ENCODE measurements around the gene PHEX.
"Not testable (repeated sequence)": the region's sequence is repeated elsewhere in the genome, so short reads cannot be mapped to it uniquely, and the experiment has no call there.

Gene PHEX

DNA sequence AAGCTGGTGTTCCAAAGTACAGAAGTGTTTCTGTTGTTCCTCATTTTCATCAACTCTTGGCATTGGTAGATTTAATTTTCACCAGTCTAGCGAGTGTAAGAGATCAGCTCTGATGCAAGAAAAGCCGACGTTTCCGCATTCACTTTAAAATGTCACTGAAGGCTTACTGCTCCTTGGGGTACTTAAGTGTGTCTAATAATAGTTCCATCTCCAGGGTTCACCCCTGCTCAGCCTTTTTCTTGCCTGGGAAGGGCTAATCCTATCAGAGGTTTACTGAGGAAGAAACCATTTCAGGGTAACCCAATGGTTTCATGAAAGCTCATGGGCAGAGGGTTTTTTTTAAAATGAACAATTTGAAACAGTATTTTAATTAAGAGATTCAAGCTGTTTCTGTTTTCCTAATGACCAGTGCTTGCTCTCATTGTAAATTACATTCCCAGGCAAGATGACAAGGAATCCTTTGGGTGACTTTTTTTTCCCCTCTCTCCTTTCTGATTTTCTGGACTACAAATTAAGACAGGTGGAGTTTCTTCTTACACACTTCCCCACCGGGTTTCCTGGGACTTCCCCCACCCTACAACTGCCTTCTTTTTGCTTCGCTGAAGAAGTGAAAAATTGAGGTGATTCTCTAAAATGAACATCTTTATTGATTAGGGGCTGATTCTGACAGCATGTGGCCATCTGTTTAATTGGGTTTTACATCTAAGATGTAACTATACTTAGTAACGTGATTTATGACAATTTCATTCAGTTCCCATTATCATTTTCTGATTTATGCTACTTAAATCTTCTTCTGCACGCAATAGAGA lies 161.9 kb downstream of the PHEX start:
- Histone ChIP-seq H3K4me3 (no peak overlapping the region), H3K27ac (no peak overlapping the region)

DNA sequence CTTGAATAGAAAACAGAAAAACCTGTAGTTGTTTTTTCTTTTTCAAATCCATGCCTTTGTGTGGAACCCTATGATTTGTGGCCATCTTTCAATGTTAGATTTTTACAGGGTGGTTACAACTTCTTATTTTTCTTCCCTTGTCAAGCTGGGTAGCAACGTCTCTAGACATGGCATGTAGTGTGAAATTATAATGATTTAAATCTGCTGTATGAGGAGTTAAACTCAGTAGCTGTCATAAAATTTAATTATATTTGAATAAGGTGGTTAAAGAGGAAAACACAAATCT lies 162.5 kb downstream of the PHEX start:
- H3K4me3 ChIP-seq = no peak overlapping the region
- no peak overlapping the region for H3K27ac ChIP-seq

- H3K27ac ChIP-seq = no peak overlapping the region
- H3K4me3 ChIP-seq = no peak overlapping the region
These were observed 164.0 kb downstream of the PHEX start for GRCh38 chrX:22196149-22196548.

DNA sequence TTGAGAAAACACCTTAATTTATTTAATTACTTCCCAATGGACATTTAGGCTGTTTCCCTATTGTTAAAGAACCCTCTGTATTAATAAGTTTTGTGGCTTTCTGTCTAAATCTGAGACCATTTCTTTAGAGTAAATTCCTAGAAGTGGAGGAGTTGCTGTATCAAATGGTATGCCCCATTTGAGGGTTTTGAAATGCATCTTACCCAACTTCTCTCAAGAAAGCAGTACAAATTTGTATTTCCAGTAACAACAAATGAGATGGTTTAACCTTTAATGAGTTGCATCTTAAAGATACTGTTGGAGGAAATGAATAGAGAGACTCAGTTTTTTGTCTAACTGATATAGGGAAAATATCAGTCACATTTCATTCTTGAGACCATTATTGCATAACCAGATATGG lies 170.1 kb downstream of the PHEX start:
- H3K4me3 ChIP-seq = no peak overlapping the region

GRCh38 chrX:22203186-22203585 lies 171.1 kb downstream of the PHEX start:
- H3K4me3 ChIP-seq = no peak overlapping the region
- no peak overlapping the region for H3K27ac ChIP-seq

More for the DNA sequence above, 170.1 kb downstream of the PHEX start:
- H3K27ac ChIP-seq = no peak overlapping the region

DNA sequence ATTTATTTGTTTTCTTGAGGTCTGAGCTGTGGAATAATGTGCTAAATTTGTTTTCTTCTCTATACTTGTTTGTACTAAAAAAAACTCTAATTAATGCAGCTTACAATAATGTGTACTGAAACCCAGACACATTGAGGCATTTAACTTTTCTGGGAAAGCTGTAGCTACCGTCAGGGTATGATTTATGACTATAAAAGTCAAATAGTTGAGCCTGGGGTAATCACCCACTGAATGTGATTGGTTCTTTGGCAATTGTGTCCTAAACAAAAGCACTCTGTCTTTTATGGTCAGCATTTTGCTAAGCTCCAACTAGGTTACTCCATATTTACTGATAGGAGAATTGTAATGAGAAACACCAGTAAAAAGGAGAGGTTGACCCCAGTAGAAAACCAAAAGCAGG lies 174.7 kb downstream of the PHEX start:
- H3K27ac ChIP-seq = no peak overlapping the region
- no peak overlapping the region for H3K4me3 ChIP-seq

DNA sequence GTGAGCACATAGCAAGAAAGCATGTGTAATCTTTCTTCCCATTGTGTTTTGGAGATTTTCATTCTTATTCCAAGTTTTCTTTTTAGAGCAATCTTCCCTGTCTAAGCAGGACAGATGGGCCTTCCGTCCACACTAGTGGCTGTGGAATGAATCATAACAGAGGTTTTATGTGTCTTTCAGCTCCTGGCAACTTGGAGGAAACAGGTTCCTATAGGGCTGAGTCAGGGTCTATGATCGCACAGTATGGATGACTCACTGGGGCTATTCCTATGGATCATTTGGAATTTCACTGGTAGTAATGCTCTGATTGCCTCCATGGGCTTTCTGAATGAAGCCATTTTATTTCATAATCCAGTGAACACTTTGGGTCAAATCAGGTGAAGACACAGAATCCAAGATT lies 188.8 kb downstream of the PHEX start:
- Histone ChIP-seq H3K4me3 (no peak overlapping the region), H3K27ac (no peak overlapping the region)

- no peak overlapping the region for H3K27ac ChIP-seq
These were observed 202.3 kb downstream of the PHEX start for GRCh38 chrX:22234380-22234779.

GRCh38 chrX:22237479-22237878 lies 205.4 kb downstream of the PHEX start:
- H3K4me3 ChIP-seq = no peak overlapping the region
- H3K27ac ChIP-seq = no peak overlapping the region

More at GRCh38 chrX:22234380-22234779, 202.3 kb downstream of the PHEX start:
- no peak overlapping the region for H3K4me3 ChIP-seq

- no peak overlapping the region for H3K4me3 ChIP-seq
- no peak overlapping the region for H3K27ac ChIP-seq
These were observed 214.5 kb downstream of the PHEX start for GRCh38 chrX:22246620-22247019.

DNA sequence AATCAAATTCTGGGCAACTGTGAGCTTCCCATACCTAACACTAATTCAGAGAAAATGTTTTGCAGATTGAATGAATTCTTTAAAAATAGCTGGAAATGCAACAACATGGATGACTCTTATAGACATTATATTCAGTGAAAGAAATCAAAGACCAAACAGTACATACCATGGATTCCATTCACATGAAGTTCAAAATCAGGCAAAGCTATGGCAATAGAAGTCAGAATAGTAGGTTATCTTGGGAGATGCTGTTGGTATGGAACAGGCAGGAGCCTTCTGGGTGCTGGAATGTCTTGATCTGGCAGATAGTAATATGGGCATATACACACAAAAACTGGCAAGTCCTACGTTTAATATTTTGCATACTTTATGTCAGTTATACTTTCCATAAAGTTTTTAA lies 215.0 kb downstream of the PHEX start:
- H3K27ac ChIP-seq = no peak overlapping the region

DNA sequence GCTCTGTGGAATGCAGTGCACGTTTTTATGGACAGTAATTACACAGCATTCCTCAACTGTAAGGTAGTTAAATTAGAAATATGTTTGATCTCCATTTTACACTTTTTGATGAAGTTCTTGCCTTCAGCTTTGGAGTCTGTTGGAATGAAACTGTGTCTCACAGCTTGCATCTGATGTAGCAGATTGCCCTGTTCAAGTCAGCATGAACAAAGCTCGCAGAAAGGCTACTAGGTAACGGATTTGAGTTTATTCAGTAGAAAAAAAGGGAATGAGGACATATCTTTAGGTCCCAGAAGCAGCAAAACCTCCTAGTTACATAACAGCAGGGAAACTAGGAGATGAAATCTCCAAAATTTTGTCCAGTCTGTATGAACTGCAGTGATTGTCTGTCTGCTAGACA lies 216.3 kb downstream of the PHEX start:
- no peak overlapping the region for H3K27ac ChIP-seq
- no peak overlapping the region for H3K4me3 ChIP-seq

More for the DNA sequence above, 215.0 kb downstream of the PHEX start:
- no peak overlapping the region for H3K4me3 ChIP-seq

- H3K4me3 ChIP-seq = no peak overlapping the region
These were observed 217.2 kb downstream of the PHEX start for GRCh38 chrX:22249371-22249770.

GRCh38 chrX:22268706-22269105 lies 236.6 kb downstream of the PHEX start:
- H3K27ac ChIP-seq = no peak overlapping the region
- H3K4me3 ChIP-seq = no peak overlapping the region

More at GRCh38 chrX:22249371-22249770, 217.2 kb downstream of the PHEX start:
- no peak overlapping the region for H3K27ac ChIP-seq

DNA sequence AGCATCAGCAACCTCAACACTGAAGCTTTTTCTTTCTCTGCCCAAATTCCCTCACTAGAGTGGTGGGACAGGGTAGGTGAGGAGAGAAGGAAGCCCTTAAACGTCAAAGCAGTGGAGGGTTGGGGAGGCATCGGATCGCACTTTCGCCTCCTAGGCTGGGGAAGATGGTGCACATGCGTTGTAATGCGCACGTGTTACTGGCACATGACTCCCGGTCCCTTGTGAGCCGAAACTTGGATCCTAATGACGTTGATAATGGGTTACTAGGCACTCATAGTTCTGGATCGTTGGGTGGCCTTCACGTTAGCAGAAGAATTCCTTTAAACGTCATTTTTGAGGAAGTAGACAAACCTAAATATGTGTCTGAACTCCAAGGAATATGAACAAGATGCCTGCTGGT lies 240.5 kb downstream of the PHEX start, which contains the start of gene CBLL2:
Gene CBLL2 (plus strand): TSS at position 301 of the 400 bp plus-strand sequence. CDS start 79 bp downstream, at position 380.
- Histone ChIP-seq H3K4me3 (no peak within 1 kb of the TSS), H3K27ac (no peak within 1 kb of the TSS)

DNA sequence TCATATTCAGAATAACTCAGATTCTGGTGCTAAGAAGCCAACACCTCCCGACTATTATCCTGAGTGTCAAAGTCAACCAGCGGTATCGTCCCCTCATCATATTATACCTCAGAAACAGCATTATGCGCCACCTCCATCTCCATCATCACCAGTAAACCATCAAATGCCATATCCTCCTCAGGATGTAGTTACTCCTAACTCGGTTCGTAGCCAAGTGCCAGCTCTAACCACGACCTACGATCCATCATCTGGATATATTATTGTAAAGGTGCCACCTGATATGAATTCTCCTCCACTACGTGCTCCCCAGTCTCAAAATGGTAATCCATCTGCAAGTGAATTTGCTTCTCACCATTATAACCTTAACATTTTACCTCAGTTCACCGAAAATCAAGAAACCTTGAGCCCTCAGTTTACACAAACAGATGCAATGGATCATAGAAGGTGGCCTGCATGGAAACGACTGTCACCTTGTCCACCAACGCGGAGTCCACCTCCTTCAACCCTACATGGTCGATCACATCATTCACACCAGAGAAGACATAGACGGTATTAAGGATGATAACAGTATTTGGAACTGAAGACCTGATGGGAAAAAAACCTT lies 241.7 kb downstream of the PHEX start:
- no peak overlapping the region for H3K4me3 ChIP-seq
- H3K27ac ChIP-seq = no peak overlapping the region

DNA sequence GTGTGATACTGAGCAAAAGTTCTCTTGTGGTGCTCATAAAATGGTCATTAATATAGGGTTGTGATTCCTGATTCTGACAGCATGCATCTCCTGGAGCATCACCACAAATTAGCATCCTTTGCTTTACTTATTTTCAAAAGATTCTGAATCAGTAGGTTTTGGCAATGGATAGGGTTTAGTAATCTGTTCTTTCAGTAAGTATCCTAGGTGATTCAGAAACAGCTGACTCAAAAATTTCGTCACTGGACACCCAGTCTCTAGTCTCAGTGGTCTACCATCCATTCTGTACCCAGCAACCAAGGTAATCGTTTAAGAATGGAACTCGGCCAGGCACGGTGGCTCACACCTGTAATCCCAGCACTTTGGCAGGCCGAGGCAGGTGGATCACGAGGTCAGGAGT lies 244.7 kb downstream of the PHEX start:
- H3K27ac ChIP-seq = no peak overlapping the region
- no peak overlapping the region for H3K4me3 ChIP-seq

DNA sequence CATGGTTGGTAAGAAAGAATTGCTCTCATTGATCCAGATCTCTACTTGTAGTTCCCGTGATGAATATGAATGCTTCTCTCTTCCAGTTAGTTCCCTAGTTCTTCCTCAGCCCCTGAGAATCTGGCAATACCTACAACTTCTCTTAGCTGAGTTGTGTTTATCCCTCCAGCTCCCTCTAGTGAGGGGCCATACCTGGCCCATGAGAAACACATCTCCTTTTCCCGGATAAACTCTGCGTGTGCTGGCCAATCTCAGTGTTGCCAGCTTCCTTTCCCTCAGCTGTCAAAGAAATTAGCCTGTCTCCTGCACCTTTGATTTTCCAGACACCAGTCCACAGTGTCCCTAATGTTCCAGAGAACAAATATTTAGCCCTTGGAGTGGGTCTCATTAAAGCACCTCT lies 246.2 kb downstream of the PHEX start:
- Histone ChIP-seq H3K27ac (no peak overlapping the region), H3K4me3 (no peak overlapping the region)

DNA sequence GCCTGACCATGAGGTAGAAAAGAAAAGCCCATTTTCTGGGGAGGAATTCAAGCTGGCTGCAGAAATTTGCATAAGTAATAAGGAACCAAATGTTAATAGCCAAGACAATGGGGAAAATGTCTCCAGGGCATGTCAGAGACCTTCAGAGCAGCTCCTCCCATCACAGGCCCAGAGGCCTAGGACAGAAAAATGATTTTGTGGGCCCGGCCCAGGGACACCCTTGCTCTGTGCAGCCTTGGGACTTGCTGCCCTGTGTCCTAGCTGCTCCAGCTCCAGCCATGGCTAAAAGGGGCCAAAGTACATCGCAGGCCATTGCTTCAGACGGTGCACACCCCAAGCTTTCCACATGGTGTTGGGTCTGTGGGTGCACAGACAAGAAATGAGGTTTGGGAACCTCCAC lies 257.1 kb downstream of the PHEX start:
- not testable (repeated sequence) for H3K27ac ChIP-seq, H3K4me3 ChIP-seq

- Histone ChIP-seq H3K27ac (no peak overlapping the region), H3K4me3 (no peak overlapping the region)
These were observed 264.7 kb downstream of the PHEX start for GRCh38 chrX:22296871-22297270.

DNA sequence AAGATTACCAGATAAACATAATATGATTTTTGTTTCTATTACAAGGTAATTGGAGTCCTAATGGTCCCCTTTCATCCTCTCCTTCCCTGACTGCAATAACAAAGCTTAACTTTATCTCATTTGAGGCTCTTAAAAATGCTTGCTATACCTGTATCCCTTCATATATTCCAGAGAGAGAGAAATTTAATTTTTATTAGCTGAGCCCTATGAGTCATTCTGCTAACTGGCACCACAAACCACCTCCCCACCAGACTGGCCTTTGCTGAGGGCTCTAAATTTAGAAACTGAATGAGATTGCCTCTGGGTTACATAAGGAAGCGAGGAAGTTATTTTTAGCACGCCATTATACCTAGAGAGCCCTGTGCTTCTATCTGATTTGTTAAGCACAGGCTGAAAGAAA lies 268.0 kb downstream of the PHEX start:
- H3K4me3 ChIP-seq = no peak overlapping the region

More for the DNA sequence above, 268.0 kb downstream of the PHEX start:
- H3K27ac ChIP-seq = no peak overlapping the region
